Measurements from ENCODE around the gene SPINK2.

The SPINK2 gene

GRCh38 chr4:56857601-56858309, 36.3 kb upstream of the SPINK2 start:
- TF ChIP-seq CTCF (IDR thresholded peaks at IDR 0.05; ENCODE audit: control extremely low read depth, extremely low read depth, low read depth, missing control alignments), result no peak
- ChIA-PET CTCF (interaction anchor here (0.8 to 2.3 kb wide), 2 partner anchors 9 to 21 kb away, joined by 3 to 13 read pairs; no protein-coding TSS in a partner anchor), POLR2A (no interaction called here)
- DNase-seq (ENCODE audit: extremely low spot score), result no peak

GRCh38 chr4:56856656-56857055, 35.2 kb upstream of the SPINK2 start:
- ChIA-PET POLR2A (no interaction called here), CTCF (interaction anchor here (2.3 kb wide), 1 partner anchor 20 kb away, joined by 13 read pairs; no protein-coding TSS in a partner anchor)
- DNase-seq (ENCODE audit: extremely low spot score), result no peak
- TF ChIP-seq CTCF (IDR thresholded peaks at IDR 0.05; ENCODE audit: control extremely low read depth, extremely low read depth, low read depth, missing control alignments), result no peak

- ChIA-PET CTCF (interaction anchor here (2.5 kb wide), 1 partner anchor 11 kb away, joined by 6 read pairs; no protein-coding TSS in a partner anchor), POLR2A (no interaction called here)
- no peak for DNase-seq (ENCODE audit: extremely low spot score)
- TF ChIP-seq CTCF (IDR thresholded peaks at IDR 0.05; ENCODE audit: control extremely low read depth, extremely low read depth, low read depth, missing control alignments), result no peak
Observed at GRCh38 chr4:56850910-56851309, 29.4 kb upstream of the SPINK2 start.

GRCh38 chr4:56844802-56845580, 23.5 kb upstream of the SPINK2 start:
- ChIA-PET CTCF (no interaction called here), POLR2A (no interaction called here)
- no peak for TF ChIP-seq CTCF (IDR thresholded peaks at IDR 0.05; ENCODE audit: control extremely low read depth, extremely low read depth, low read depth, missing control alignments)
- DNase-seq (ENCODE audit: extremely low spot score), result no peak

GRCh38 chr4:56843421-56843899, 22.0 kb upstream of the SPINK2 start:
- no peak for TF ChIP-seq CTCF (IDR thresholded peaks at IDR 0.05; ENCODE audit: control extremely low read depth, extremely low read depth, low read depth, missing control alignments)
- ChIA-PET CTCF (no interaction called here), POLR2A (no interaction called here)
- DNase-seq (ENCODE audit: extremely low spot score), result no peak

- no peak for TF ChIP-seq CTCF (IDR thresholded peaks at IDR 0.05; ENCODE audit: control extremely low read depth, extremely low read depth, low read depth, missing control alignments)
- POLR2A ChIA-PET, result interaction anchor here (0.6 kb wide), 1 partner anchor 37 kb away, joined by 7 read pairs; no protein-coding TSS in a partner anchor
- CTCF ChIA-PET, result interaction anchor here (1.1 kb wide), 1 partner anchor 12 kb away, joined by 4 read pairs; no protein-coding TSS in a partner anchor
- DNase-seq (ENCODE audit: extremely low spot score), result no peak
Observed at GRCh38 chr4:56840559-56840958, 19.1 kb upstream of the SPINK2 start.
